IMR-90 (cell line): ENCODE data around the gene POU2AF1.

Source experiments
- MAFK ChIP-seq: IDR thresholded peaks from 2 replicates; pipeline ENCODE4 v1.6.1; 2012; ENCODE audit warnings: low read depth, low read length, improper control_type of control experiment
- POLR2A ChIP-seq: IDR thresholded peaks from 2 replicates; pipeline ENCODE4 v1.6.1; 2012; ENCODE audit warnings: mild to moderate bottlenecking, low read depth, low read length
- RCOR1 ChIP-seq: IDR thresholded peaks from 2 replicates; pipeline ENCODE4 v1.6.1; 2012; ENCODE audit warnings: mild to moderate bottlenecking, low read length, improper control_type of control experiment; ENCODE audit not compliant: insufficient replicate concordance
- SMC3 ChIP-seq: fragments of 150-350 bp; IDR thresholded peaks from 2 replicates; pipeline ENCODE4 v1.6.1; 2016; ENCODE audit warnings: low read depth, mild to moderate bottlenecking, antibody characterized with exemption, low read length, moderate library complexity
- TF ChIP-seq, protein P1 (sequence below): conservative IDR thresholded peaks from 2 replicates; pipeline ENCODE4 v1.5.1; 2012; ENCODE audit warnings: mild to moderate bottlenecking, low read depth, low read length, improper control_type of control experiment

DNA sequence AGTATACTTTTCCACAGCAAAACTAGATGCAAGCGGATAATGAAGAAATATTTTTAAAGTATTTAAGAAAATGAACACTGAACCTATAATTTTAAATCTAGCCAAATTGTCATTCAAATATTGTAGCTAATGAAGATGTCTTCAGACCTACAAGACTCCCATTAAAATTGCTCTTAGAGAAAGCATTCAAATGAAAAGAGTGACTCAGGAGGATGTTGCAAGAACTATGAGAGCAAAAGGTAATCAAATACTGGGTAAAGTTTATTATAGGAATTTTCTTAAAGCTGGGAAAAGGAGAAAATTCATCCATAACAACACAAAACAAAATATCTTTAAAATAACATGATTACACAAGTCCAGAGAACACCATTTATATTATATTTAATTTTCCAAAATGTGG lies 5.4 kb upstream of the POU2AF1 start:
- TF ChIP-seq, protein P1, sequence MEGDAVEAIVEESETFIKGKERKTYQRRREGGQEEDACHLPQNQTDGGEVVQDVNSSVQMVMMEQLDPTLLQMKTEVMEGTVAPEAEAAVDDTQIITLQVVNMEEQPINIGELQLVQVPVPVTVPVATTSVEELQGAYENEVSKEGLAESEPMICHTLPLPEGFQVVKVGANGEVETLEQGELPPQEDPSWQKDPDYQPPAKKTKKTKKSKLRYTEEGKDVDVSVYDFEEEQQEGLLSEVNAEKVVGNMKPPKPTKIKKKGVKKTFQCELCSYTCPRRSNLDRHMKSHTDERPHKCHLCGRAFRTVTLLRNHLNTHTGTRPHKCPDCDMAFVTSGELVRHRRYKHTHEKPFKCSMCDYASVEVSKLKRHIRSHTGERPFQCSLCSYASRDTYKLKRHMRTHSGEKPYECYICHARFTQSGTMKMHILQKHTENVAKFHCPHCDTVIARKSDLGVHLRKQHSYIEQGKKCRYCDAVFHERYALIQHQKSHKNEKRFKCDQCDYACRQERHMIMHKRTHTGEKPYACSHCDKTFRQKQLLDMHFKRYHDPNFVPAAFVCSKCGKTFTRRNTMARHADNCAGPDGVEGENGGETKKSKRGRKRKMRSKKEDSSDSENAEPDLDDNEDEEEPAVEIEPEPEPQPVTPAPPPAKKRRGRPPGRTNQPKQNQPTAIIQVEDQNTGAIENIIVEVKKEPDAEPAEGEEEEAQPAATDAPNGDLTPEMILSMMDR: no peak
- TF ChIP-seq SMC3 (no peak), RCOR1 (no peak), POLR2A (no peak), MAFK (no peak)
